Endothelial cell of umbilical vein (primary cell): ENCODE measurements around the gene FAM53B.

Source experiments
- POLR2A ChIP-seq: IDR thresholded peaks from 2 replicates; pipeline ENCODE4 v1.6.1; 2012; ENCODE audit warnings: low read depth, mild to moderate bottlenecking, control low read depth, low read length
- POLR2AphosphoS5 ChIP-seq: IDR thresholded peaks from 2 replicates; pipeline ENCODE4 v1.6.1; 2012; ENCODE audit warnings: low read depth, mild to moderate bottlenecking, control low read depth, low read length, moderate library complexity; ENCODE audit not compliant: insufficient read depth
- TF ChIP-seq, protein P1 (sequence below): IDR thresholded peaks from 2 replicates; pipeline ENCODE4 v1.6.1; 2011; ENCODE audit not compliant: insufficient read depth, insufficient read length

DNA sequence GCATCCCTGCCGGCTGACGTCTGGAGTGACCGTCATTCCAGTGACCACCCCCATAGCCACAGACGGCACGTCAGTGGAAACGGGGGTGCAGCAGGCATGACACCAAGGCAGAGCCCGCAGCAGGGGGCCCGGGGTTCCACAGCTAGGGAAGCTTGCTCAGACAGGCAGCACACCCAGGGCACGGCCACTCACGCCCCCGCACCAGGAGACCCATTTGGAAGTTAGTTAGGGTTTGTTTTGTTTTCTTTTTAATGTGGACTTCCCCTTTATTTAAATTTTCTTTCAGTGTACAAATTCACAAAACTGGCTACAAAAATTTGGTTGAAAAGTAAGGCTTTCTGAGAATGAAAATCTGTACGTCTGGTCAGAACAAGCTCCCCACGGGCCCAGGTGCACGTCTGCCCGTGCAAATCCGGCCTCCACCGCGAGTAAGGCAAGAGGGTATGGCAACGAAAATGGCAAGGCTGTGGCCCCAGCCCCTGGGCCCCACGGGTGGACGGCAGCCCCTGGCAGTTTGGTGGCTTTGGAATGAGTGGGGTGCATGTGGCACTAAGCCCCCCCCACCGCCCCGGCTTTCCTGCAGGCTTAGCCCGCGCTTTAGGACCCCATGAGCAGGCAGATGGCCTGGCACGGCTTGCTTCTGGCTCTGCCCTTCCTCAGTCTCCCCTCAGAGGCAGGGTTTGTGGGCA, 124.2 kb downstream of the FAM53B start:
- TF ChIP-seq POLR2AphosphoS5 (no peak), POLR2A (no peak)
- TF ChIP-seq, protein P1, sequence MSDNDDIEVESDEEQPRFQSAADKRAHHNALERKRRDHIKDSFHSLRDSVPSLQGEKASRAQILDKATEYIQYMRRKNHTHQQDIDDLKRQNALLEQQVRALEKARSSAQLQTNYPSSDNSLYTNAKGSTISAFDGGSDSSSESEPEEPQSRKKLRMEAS, result no peak
